ENCODE data around the gene LRRC4C. TPM values are rescaled to one million over a fixed set of nuclear protein-coding genes. Genes with fewer than 3 reads are reported as not detected.

Gene LRRC4C
- total and polyA plus RNA-seq, 2 donors (not counting 3 experiments of a cell fraction or from before 2014, with no cell fraction given), result not detected

DNA sequence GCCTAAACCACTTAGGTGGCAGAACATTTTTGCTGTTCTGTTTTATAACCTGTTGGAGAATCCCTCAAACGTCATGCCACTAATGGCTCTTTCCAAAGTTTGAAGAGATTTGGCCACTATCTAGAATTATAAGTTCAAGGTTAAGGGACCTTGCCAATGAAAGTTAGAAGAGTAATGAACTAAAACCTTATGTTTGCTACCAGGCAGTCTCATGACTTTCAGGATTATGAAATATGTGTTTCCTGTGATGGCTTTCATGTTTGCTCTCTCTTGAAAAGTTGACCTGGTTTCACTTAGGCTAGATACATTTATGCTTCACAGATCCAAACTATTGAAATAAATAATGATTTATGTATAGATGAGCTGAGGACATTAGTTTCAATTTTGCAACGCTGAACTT is 340.0 kb downstream of the LRRC4C start:
- H3K4me2 ChIP-seq (ENCODE audit: insufficient read depth, low read length), result no peak overlapping the region
- H4K20me1 ChIP-seq (replicated peaks; ENCODE audit: control insufficient read depth, extremely low read depth, insufficient read depth, low read length), result no peaks in the 10 kb centered on the region
- H3K79me2 ChIP-seq (ENCODE audit: control insufficient read depth, insufficient read depth, low read length), result no peaks in the 10 kb centered on the region
- H3K27me3 ChIP-seq (ENCODE audit: control insufficient read depth in 2 of 2, insufficient read depth in 2 of 2, low read length in 2 of 2), result no peaks in the 10 kb centered on the region
- no TSS peak for BruUV-seq (replicated peaks)
- H3K36me3 ChIP-seq (ENCODE audit: control insufficient read depth in 2 of 2, extremely low read depth in 1 of 2, insufficient read depth in 2 of 2, low read length in 2 of 2), result no peaks in the 10 kb centered on the region
- H3K4me3 ChIP-seq (replicated peaks in 1 of 3; ENCODE audit: insufficient read depth in 1 of 3, low read depth in 1 of 3, low read length in 3 of 3), result no peak overlapping the region
- TF ChIP-seq, protein P1, sequence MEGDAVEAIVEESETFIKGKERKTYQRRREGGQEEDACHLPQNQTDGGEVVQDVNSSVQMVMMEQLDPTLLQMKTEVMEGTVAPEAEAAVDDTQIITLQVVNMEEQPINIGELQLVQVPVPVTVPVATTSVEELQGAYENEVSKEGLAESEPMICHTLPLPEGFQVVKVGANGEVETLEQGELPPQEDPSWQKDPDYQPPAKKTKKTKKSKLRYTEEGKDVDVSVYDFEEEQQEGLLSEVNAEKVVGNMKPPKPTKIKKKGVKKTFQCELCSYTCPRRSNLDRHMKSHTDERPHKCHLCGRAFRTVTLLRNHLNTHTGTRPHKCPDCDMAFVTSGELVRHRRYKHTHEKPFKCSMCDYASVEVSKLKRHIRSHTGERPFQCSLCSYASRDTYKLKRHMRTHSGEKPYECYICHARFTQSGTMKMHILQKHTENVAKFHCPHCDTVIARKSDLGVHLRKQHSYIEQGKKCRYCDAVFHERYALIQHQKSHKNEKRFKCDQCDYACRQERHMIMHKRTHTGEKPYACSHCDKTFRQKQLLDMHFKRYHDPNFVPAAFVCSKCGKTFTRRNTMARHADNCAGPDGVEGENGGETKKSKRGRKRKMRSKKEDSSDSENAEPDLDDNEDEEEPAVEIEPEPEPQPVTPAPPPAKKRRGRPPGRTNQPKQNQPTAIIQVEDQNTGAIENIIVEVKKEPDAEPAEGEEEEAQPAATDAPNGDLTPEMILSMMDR (IDR thresholded peaks at IDR 0.05; ENCODE audit: extremely low read depth in 1 of 2, insufficient read depth in 1 of 2, low read depth in 1 of 2, low read length in 2 of 2), result no peak
- no peak for TF ChIP-seq POLR2AphosphoS5 (IDR thresholded peaks at IDR 0.05; ENCODE audit: insufficient read depth, low read depth, low read length)
- TF ChIP-seq GATA2 (IDR thresholded peaks at IDR 0.05; ENCODE audit: insufficient read depth, insufficient read length, low read depth, low read length), result no peak
- TF ChIP-seq JUN (IDR thresholded peaks at IDR 0.05; ENCODE audit: borderline replicate concordance, insufficient read depth, insufficient read length, low read depth), result no peak
- TF ChIP-seq POLR2A (IDR thresholded peaks at IDR 0.05; ENCODE audit: low read depth, low read length), result no peak
- no peak for TF ChIP-seq EZH2 (IDR thresholded peaks at IDR 0.05; ENCODE audit: borderline replicate concordance, low read depth, low read length, severe bottlenecking)
- TF ChIP-seq, protein P2, sequence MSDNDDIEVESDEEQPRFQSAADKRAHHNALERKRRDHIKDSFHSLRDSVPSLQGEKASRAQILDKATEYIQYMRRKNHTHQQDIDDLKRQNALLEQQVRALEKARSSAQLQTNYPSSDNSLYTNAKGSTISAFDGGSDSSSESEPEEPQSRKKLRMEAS (IDR thresholded peaks at IDR 0.05; ENCODE audit: insufficient read depth, insufficient read length), result no peak
- TF ChIP-seq MYC (IDR thresholded peaks at IDR 0.05; ENCODE audit: low read depth, low read length), result no peak
- no peak for TF ChIP-seq FOS (IDR thresholded peaks at IDR 0.05; ENCODE audit: borderline replicate concordance, insufficient read depth, low read length)
- intact Hi-C loops (cut with micrococcal nuclease) (no loop called here), dilution Hi-C loops (cut with MboI; ENCODE audit: extremely low pct_ligation_motif_present, low sequenced_read_pairs) (no loop called here)
- H3K9me3 ChIP-seq (replicated peaks; ENCODE audit: control insufficient read depth, insufficient read depth, low read length), result peaks cover 1% of the 10 kb centered on the region
- ChIA-PET POLR2A (no interaction called here), CTCF (no interaction called here)
- FAIRE-seq (no peak), DNase-seq (ENCODE audit: low read depth, low spot score) (no peak)
- no peak overlapping the region for H2AFZ ChIP-seq (ENCODE audit: low read depth, low read length)
- no peaks in the 10 kb centered on the region for H3K4me1 ChIP-seq (ENCODE audit: control insufficient read depth, extremely low read depth, insufficient read depth, low read length)
- H3K9ac ChIP-seq (replicated peaks; ENCODE audit: extremely low read depth, insufficient read depth, low read length), result no peak overlapping the region
- no peaks in the 10 kb centered on the region for H3K9me1 ChIP-seq (replicated peaks; ENCODE audit: control insufficient read depth, extremely low read depth, insufficient read depth, low read length)
- no peak overlapping the region for H3K27ac ChIP-seq (ENCODE audit: insufficient read depth, low read depth, low read length)

Data from endothelial cell of umbilical vein (primary cell).